GM12878 (cell line): ENCODE data around the gene CELSR1. TPM values are rescaled to one million over a fixed set of nuclear protein-coding genes. Genes with fewer than 3 reads are reported as not detected.

Experiments
- ATAC-seq: fragments of 200-7000 bp; cut with Tn5 transposase; 3 replicates; pipeline ENCODE4 v1.9.1; 2020; ENCODE audit warnings: mild to moderate bottlenecking, moderate library complexity
- BruUV-seq: library from RNA; stranded (reverse); fragments of 400-500 nt; replicated peaks from 2 replicates; lab custom pipeline; 2021; lab: Mats Ljungman, UMichigan
- CTCF ChIA-PET: fragments of 300-600 bp; sonication (Branson Sonifier 250); formaldehyde crosslinking; extraction: SDS; loops from one replicate; lab custom pipeline; 2021; ENCODE audit warnings: inconsistent platforms; lab: Yijun Ruan, JAX
- POLR2A ChIA-PET: fragments of 350-600 bp; formaldehyde crosslinking; extraction: SDS; loops from one replicate; lab custom pipeline; 2021; ENCODE audit warnings: inconsistent platforms; lab: Charles Lee
- RAD21 ChIA-PET: fragments of 300-600 bp; sonication (Branson Sonifier 250); formaldehyde crosslinking; loops from one replicate; lab custom pipeline; 2023; ENCODE audit warnings: antibody characterized with exemption; ENCODE audit not compliant: unreplicated experiment; lab: Charles Lee
- SMC1A ChIA-PET: fragments of 300-600 bp; sonication (Branson Sonifier 250); formaldehyde crosslinking; loops from one replicate; lab custom pipeline; 2023; ENCODE audit not compliant: unreplicated experiment, uncharacterized antibody; lab: Charles Lee
- DNase-seq: peaks from one replicate; pipeline ENCODE4 v3.0.0-alpha.2; 2011; ENCODE audit warnings: low read depth, low spot score
- FAIRE-seq: peaks from 3 replicates; lab custom pipeline; 2011; peaks lifted over from hg19 to GRCh38; lab: Jason Lieb, UNC
- H2AFZ ChIP-seq: 2 replicates; pipeline ENCODE4 v1.6.0; 2011; ENCODE audit warnings: low read depth, low read length, control low read depth; ENCODE audit not compliant: control insufficient read depth
- H3K27ac ChIP-seq: 2 replicates; pipeline ENCODE4 v1.5.1; 2011; ENCODE audit warnings: control low read depth; ENCODE audit not compliant: control insufficient read depth, insufficient read depth
- H3K27me3 ChIP-seq, 2 experiments: replicated peaks in 1 of 2; 2 replicates each; pipeline versions ENCODE4 v1.6.0 to v1.6.1; 2011; ENCODE audit warnings: low read length in 1 of 2; ENCODE audit not compliant: control insufficient read depth in 2 of 2, insufficient read depth in 2 of 2
- H3K36me3 ChIP-seq, 2 experiments: 2 replicates each; pipeline ENCODE4 v1.5.1; 2011; ENCODE audit warnings: low read length in 1 of 2; ENCODE audit not compliant: control insufficient read depth in 2 of 2, insufficient read depth in 2 of 2
- H3K4me1 ChIP-seq: 2 replicates; pipeline ENCODE4 v1.6.1; 2011; ENCODE audit warnings: mild to moderate bottlenecking, low read length, moderate library complexity, mixed read lengths; ENCODE audit not compliant: control insufficient read depth, insufficient read depth
- H3K4me2 ChIP-seq: 2 replicates; pipeline ENCODE4 v1.6.0; 2011; ENCODE audit warnings: control low read depth; ENCODE audit not compliant: control insufficient read depth, insufficient read depth
- H3K4me3 ChIP-seq: fragments of 200-600 bp; sonication (generic); 2 replicates; pipeline ENCODE4 v1.5.1; 2016
- H3K79me2 ChIP-seq: 2 replicates; pipeline ENCODE4 v1.6.0; 2011; ENCODE audit warnings: low read length; ENCODE audit not compliant: control insufficient read depth, insufficient read depth
- H3K9ac ChIP-seq: 2 replicates; pipeline ENCODE4 v1.8.0; 2011; ENCODE audit warnings: low read length, control low read depth, mixed read lengths; ENCODE audit not compliant: control insufficient read depth, insufficient read depth
- H3K9me3 ChIP-seq: replicated peaks from 3 replicates; pipeline ENCODE4 v1.5.1; 2011; ENCODE audit warnings: mild to moderate bottlenecking, low read length; ENCODE audit not compliant: control insufficient read depth, insufficient read depth
- H4K20me1 ChIP-seq: 2 replicates; pipeline ENCODE4 v1.6.0; 2011; ENCODE audit not compliant: control insufficient read depth, insufficient read depth
- CBX5 ChIP-seq: sonication (generic); IDR thresholded peaks from 2 replicates; pipeline ENCODE4 v1.6.1; 2016; ENCODE audit warnings: low read depth, moderate library complexity, mild to moderate bottlenecking, inconsistent platforms
- CEBPB ChIP-seq, 2 experiments: fragments of 150-350 bp in 1 of 2; IDR thresholded peaks; 2 replicates each; pipeline ENCODE4 v1.6.1; 2012 to 2014; ENCODE audit warnings: low read depth in 2 of 2, low read length in 2 of 2, borderline replicate concordance in 1 of 2, inconsistent platforms in 1 of 2
- CHD2 ChIP-seq: IDR thresholded peaks from 2 replicates; pipeline ENCODE4 v1.6.1; 2011; ENCODE audit warnings: low read depth, low read length, improper control_type of control experiment, borderline replicate concordance
- EP300 ChIP-seq, 2 experiments: fragments of 150-350 bp in 1 of 2; IDR thresholded peaks; 2 replicates each; pipeline ENCODE4 v1.6.1; 2011 to 2012; ENCODE audit warnings: low read depth in 2 of 2, low read length in 2 of 2, borderline replicate concordance in 1 of 2, improper control_type of control experiment in 1 of 2, inconsistent platforms in 1 of 2; ENCODE audit not compliant: control insufficient read depth in 1 of 2
- ESRRA ChIP-seq: IDR thresholded peaks from 2 replicates; pipeline ENCODE4 v1.6.1; 2012; ENCODE audit warnings: mild to moderate bottlenecking, low read length, improper control_type of control experiment
- IKZF2 ChIP-seq, 2 experiments: fragments of 450-650 bp; IDR thresholded peaks; 2 replicates each; pipeline ENCODE4 v1.6.1; 2017; ENCODE audit warnings: mild to moderate bottlenecking in 2 of 2, moderate library complexity in 2 of 2
- MEF2B ChIP-seq: fragments of 450-650 bp; IDR thresholded peaks from 2 replicates; pipeline ENCODE4 v1.6.1; 2018; ENCODE audit warnings: mild to moderate bottlenecking, moderate library complexity; ENCODE audit not compliant: partially characterized antibody, poor library complexity, severe bottlenecking
- MYB ChIP-seq: fragments of 150-350 bp; IDR thresholded peaks from 2 replicates; pipeline ENCODE4 v1.6.1; 2014; ENCODE audit warnings: mild to moderate bottlenecking, low read depth, low read length, borderline replicate concordance
- NR2F1 ChIP-seq: fragments of 450-650 bp; conservative IDR thresholded peaks from 2 replicates; pipeline ENCODE4 v1.6.1; 2017; ENCODE audit warnings: mild to moderate bottlenecking
- NRF1 ChIP-seq: conservative IDR thresholded peaks from 2 replicates; pipeline ENCODE4 v1.6.1; 2011; ENCODE audit warnings: mild to moderate bottlenecking, low read depth, low read length, improper control_type of control experiment
- RAD51 ChIP-seq: fragments of 450-650 bp; IDR thresholded peaks from 2 replicates; pipeline ENCODE4 v1.6.1; 2016; ENCODE audit warnings: moderate library complexity, mild to moderate bottlenecking, inconsistent platforms
- RB1 ChIP-seq: fragments of 450-650 bp; formaldehyde crosslinking; IDR thresholded peaks from 2 replicates; pipeline ENCODE4 v1.6.1; 2017; ENCODE audit warnings: mild to moderate bottlenecking, borderline replicate concordance
- RBBP5 ChIP-seq: fragments of 200-600 bp; sonication (generic); conservative IDR thresholded peaks from 2 replicates; pipeline ENCODE4 v1.6.1; 2016
- TARDBP ChIP-seq: IDR thresholded peaks from 2 replicates; pipeline ENCODE4 v1.6.1; 2016; ENCODE audit warnings: borderline replicate concordance
- YY1 ChIP-seq: IDR thresholded peaks from 2 replicates; pipeline ENCODE4 v1.6.1; 2011; ENCODE audit warnings: low read depth, mild to moderate bottlenecking, low read length
- ZNF207 ChIP-seq: fragments of 450-650 bp; IDR thresholded peaks from 2 replicates; pipeline ENCODE4 v1.6.1; 2014; ENCODE audit warnings: antibody characterized with exemption, mild to moderate bottlenecking, borderline replicate concordance
- ZNF384 ChIP-seq: IDR thresholded peaks from 2 replicates; pipeline ENCODE4 v1.6.1; 2012; ENCODE audit warnings: low read depth, mild to moderate bottlenecking, low read length, improper control_type of control experiment, borderline replicate concordance
- WGBS: methylation state at CpG from one replicate; pipeline ENCODE4 v1.1.6; 2016; ENCODE audit warnings: low lambda C conversion rate; ENCODE audit not compliant: insufficient replicate concordance, insufficient coverage; ENCODE audit errors: missing lambda C conversion rate; 5-methylcytosine and 5-hydroxymethylcytosine counted together
- in situ Hi-C: fragments of 300-500 bp; cut with MboI; formaldehyde crosslinking; loops from 9 replicates; pipeline ENCODE4 v1.14.3; 2018; ENCODE audit warnings: mixed read lengths
- intact Hi-C: fragments of 100-400 bp; cut with micrococcal nuclease; formaldehyde crosslinking; loops from one replicate; pipeline ENCODE4 v1.14.2; 2022; ENCODE audit not compliant: unreplicated experiment
- polyA plus RNA-seq, 11 experiments: library from polyadenylated mRNA; depleted of rRNA in 4 of 11; unstranded in 6 of 11; stranded (reverse) in 5 of 11; fragments of >200 nt; fragmentation: Nextera tagmentation in 4 of 11; fragmentation: Illumina TruSeq in 1 of 11; extraction: Ambion mirVana in 4 of 11; extraction: Trizol in 1 of 11; gene quantifications; 1 replicate in 1 of 11; 2 replicates in 10 of 11; pipeline versions ENCODE4 v1.2.1 to v1.2.3, GENCODE V29; 2011 to 2016; ENCODE audit warnings: inconsistent platforms in 2 of 11, missing spikeins in 2 of 11, low read depth in 1 of 11
- total RNA-seq, 4 experiments: library from RNA; depleted of rRNA in 3 of 4; stranded (reverse); fragments of >200 nt in 3 of 4; fragmentation: Illumina TruSeq in 1 of 4; extraction: Trizol in 1 of 4; gene quantifications; 2 replicates each; pipeline versions ENCODE4 v1.2.1 to v1.2.3, GENCODE V29; 2013 to 2021
- TF ChIP-seq, protein P1 (sequence below): fragments of 450-650 bp; IDR thresholded peaks from 2 replicates; pipeline ENCODE4 v1.6.1; 2017; ENCODE audit warnings: borderline replicate concordance
- TF ChIP-seq, protein P2 (sequence below): fragments of 450-650 bp; IDR thresholded peaks from 2 replicates; pipeline ENCODE4 v1.6.1; 2017; ENCODE audit warnings: low read depth, mild to moderate bottlenecking, moderate library complexity
- TF ChIP-seq, protein P3 (sequence below): fragments of 450-650 bp; IDR thresholded peaks from 2 replicates; pipeline ENCODE4 v1.6.1; 2018; ENCODE audit warnings: borderline replicate concordance, mild to moderate bottlenecking; ENCODE audit not compliant: partially characterized antibody

CELSR1 gene
- total and polyA plus RNA-seq, 10 of the 15 experiments (the other 5 are each of a cell fraction or from before 2014, with no cell fraction given): 0.05 to 1.7 (median 0.35) TPM; not detected in 2

DNA sequence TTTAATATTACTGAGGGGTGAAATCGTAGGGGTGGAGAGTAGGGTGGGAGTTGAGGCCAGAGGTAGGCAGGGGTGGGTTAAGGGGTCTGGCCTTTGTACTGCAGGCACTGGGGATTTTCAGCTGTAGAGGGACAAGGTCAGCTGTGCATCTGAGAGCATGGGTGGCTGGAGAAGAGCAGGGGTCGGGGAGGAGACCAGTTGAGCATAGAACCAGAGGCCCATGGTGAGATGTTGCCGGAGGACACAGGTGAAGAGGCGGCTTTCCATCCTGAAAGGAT lies 12.1 kb upstream of the CELSR1 start:
- Histone ChIP-seq H3K4me3 (no peak overlapping the region), H4K20me1 (no peaks in the 10 kb centered on the region), H3K9ac (no peak overlapping the region), H2AFZ (no peak overlapping the region), H3K4me2 (no peak overlapping the region), H3K27ac (no peak overlapping the region), H3K9me3 (peaks cover 3% of the 10 kb centered on the region; the same call in 1 of the 3 replicates), H3K4me1 (no peaks in the 10 kb centered on the region; the same call in 1 of the 2 replicates), H3K36me3 (no peaks in the 10 kb centered on the region), H3K27me3 (no peaks in the 10 kb centered on the region; a peak in 2 of 4 replicates), H3K79me2 (no peaks in the 10 kb centered on the region)
- no TSS peak for BruUV-seq
- ATAC-seq: no peak
- no peak for TF ChIP-seq CHD2
- no peak for TF ChIP-seq EP300 (IDR thresholded peaks at IDR 0.05; ENCODE audit: borderline replicate concordance in 1 of 2, control insufficient read depth in 1 of 2, low read depth in 2 of 2, low read length in 2 of 2)
- no peak for TF ChIP-seq RBBP5
- TF ChIP-seq NR2F1: no peak
- TF ChIP-seq ZNF384: no peak
- TF ChIP-seq RAD51: no peak
- no peak for TF ChIP-seq NRF1
- TF ChIP-seq MYB: no peak
- no peak for TF ChIP-seq RB1
- TF ChIP-seq, protein P1, sequence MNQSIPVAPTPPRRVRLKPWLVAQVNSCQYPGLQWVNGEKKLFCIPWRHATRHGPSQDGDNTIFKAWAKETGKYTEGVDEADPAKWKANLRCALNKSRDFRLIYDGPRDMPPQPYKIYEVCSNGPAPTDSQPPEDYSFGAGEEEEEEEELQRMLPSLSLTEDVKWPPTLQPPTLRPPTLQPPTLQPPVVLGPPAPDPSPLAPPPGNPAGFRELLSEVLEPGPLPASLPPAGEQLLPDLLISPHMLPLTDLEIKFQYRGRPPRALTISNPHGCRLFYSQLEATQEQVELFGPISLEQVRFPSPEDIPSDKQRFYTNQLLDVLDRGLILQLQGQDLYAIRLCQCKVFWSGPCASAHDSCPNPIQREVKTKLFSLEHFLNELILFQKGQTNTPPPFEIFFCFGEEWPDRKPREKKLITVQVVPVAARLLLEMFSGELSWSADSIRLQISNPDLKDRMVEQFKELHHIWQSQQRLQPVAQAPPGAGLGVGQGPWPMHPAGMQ: no peak
- no peak for TF ChIP-seq MEF2B
- TF ChIP-seq, protein P2, sequence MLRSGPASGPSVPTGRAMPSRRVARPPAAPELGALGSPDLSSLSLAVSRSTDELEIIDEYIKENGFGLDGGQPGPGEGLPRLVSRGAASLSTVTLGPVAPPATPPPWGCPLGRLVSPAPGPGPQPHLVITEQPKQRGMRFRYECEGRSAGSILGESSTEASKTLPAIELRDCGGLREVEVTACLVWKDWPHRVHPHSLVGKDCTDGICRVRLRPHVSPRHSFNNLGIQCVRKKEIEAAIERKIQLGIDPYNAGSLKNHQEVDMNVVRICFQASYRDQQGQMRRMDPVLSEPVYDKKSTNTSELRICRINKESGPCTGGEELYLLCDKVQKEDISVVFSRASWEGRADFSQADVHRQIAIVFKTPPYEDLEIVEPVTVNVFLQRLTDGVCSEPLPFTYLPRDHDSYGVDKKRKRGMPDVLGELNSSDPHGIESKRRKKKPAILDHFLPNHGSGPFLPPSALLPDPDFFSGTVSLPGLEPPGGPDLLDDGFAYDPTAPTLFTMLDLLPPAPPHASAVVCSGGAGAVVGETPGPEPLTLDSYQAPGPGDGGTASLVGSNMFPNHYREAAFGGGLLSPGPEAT: no peak
- TF ChIP-seq, protein P3, sequence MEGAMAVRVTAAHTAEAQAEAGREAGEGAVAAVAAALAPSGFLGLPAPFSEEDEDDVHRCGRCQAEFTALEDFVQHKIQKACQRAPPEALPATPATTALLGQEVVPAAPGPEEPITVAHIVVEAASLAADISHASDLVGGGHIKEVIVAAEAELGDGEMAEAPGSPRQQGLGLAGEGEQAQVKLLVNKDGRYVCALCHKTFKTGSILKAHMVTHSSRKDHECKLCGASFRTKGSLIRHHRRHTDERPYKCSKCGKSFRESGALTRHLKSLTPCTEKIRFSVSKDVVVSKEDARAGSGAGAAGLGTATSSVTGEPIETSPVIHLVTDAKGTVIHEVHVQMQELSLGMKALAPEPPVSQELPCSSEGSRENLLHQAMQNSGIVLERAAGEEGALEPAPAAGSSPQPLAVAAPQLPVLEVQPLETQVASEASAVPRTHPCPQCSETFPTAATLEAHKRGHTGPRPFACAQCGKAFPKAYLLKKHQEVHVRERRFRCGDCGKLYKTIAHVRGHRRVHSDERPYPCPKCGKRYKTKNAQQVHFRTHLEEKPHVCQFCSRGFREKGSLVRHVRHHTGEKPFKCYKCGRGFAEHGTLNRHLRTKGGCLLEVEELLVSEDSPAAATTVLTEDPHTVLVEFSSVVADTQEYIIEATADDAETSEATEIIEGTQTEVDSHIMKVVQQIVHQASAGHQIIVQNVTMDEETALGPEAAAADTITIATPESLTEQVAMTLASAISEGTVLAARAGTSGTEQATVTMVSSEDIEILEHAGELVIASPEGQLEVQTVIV: no peak
- no peak for TF ChIP-seq ESRRA
- no peak for TF ChIP-seq TARDBP
- TF ChIP-seq ZNF207: no peak
- TF ChIP-seq CEBPB (IDR thresholded peaks at IDR 0.05; ENCODE audit: borderline replicate concordance in 1 of 2, low read depth in 2 of 2, low read length in 2 of 2): no peak
- no peak for TF ChIP-seq IKZF2 (IDR thresholded peaks at IDR 0.05)
- no peak for TF ChIP-seq YY1
- TF ChIP-seq CBX5: no peak
- POLR2A ChIA-PET: no interaction called here
- DNase-seq: no peak
- WGBS: 30% methylated on average over 4 of the region's 4 CpGs
- RAD21 ChIA-PET: no interaction called here
- FAIRE-seq: no peak
- SMC1A ChIA-PET: no interaction called here
- intact Hi-C loops (no loop called here), in situ Hi-C loops (no loop called here)
- CTCF ChIA-PET: interaction anchor here (1.1 kb wide), 1 partner anchor 131 kb away, joined by 3 read pairs; no protein-coding TSS in a partner anchor
